GM12878 (cell line): ENCODE results near the gene PTPN22. TPM values are rescaled to one million over a fixed set of nuclear protein-coding genes. Genes with fewer than 3 reads are reported as not detected.

Source experiments
- ATAC-seq: fragments of 200-7000 bp; cut with Tn5 transposase; 3 replicates; pipeline ENCODE4 v1.9.1; 2020; ENCODE audit warnings: mild to moderate bottlenecking, moderate library complexity
- BruUV-seq: library from RNA; stranded (reverse); fragments of 400-500 nt; replicated peaks from 2 replicates; lab custom pipeline; 2021; lab: Mats Ljungman, UMichigan
- CTCF ChIA-PET: fragments of 300-600 bp; sonication (Branson Sonifier 250); formaldehyde crosslinking; extraction: SDS; loops from one replicate; lab custom pipeline; 2021; ENCODE audit warnings: inconsistent platforms; lab: Yijun Ruan, JAX
- POLR2A ChIA-PET: fragments of 350-600 bp; formaldehyde crosslinking; extraction: SDS; loops from one replicate; lab custom pipeline; 2021; ENCODE audit warnings: inconsistent platforms; lab: Charles Lee
- RAD21 ChIA-PET: fragments of 300-600 bp; sonication (Branson Sonifier 250); formaldehyde crosslinking; loops from one replicate; lab custom pipeline; 2023; ENCODE audit warnings: antibody characterized with exemption; ENCODE audit not compliant: unreplicated experiment; lab: Charles Lee
- SMC1A ChIA-PET: fragments of 300-600 bp; sonication (Branson Sonifier 250); formaldehyde crosslinking; loops from one replicate; lab custom pipeline; 2023; ENCODE audit not compliant: unreplicated experiment, uncharacterized antibody; lab: Charles Lee
- DNase-seq: peaks from one replicate; pipeline ENCODE4 v3.0.0-alpha.2; 2011; ENCODE audit warnings: low read depth, low spot score
- FAIRE-seq: peaks from 3 replicates; lab custom pipeline; 2011; peaks lifted over from hg19 to GRCh38; lab: Jason Lieb, UNC
- H2AFZ ChIP-seq: 2 replicates; pipeline ENCODE4 v1.6.0; 2011; ENCODE audit warnings: low read depth, low read length, control low read depth; ENCODE audit not compliant: control insufficient read depth
- H3K27ac ChIP-seq: 2 replicates; pipeline ENCODE4 v1.5.1; 2011; ENCODE audit warnings: control low read depth; ENCODE audit not compliant: control insufficient read depth, insufficient read depth
- H3K27me3 ChIP-seq, 2 experiments: replicated peaks in 1 of 2; 2 replicates each; pipeline versions ENCODE4 v1.6.0 to v1.6.1; 2011; ENCODE audit warnings: low read length in 1 of 2; ENCODE audit not compliant: control insufficient read depth in 2 of 2, insufficient read depth in 2 of 2
- H3K36me3 ChIP-seq, 2 experiments: 2 replicates each; pipeline ENCODE4 v1.5.1; 2011; ENCODE audit warnings: low read length in 1 of 2; ENCODE audit not compliant: control insufficient read depth in 2 of 2, insufficient read depth in 2 of 2
- H3K4me1 ChIP-seq: 2 replicates; pipeline ENCODE4 v1.6.1; 2011; ENCODE audit warnings: mild to moderate bottlenecking, low read length, moderate library complexity, mixed read lengths; ENCODE audit not compliant: control insufficient read depth, insufficient read depth
- H3K4me2 ChIP-seq: 2 replicates; pipeline ENCODE4 v1.6.0; 2011; ENCODE audit warnings: control low read depth; ENCODE audit not compliant: control insufficient read depth, insufficient read depth
- H3K4me3 ChIP-seq: fragments of 200-600 bp; sonication (generic); 2 replicates; pipeline ENCODE4 v1.5.1; 2016
- H3K79me2 ChIP-seq: 2 replicates; pipeline ENCODE4 v1.6.0; 2011; ENCODE audit warnings: low read length; ENCODE audit not compliant: control insufficient read depth, insufficient read depth
- H3K9ac ChIP-seq: 2 replicates; pipeline ENCODE4 v1.8.0; 2011; ENCODE audit warnings: low read length, control low read depth, mixed read lengths; ENCODE audit not compliant: control insufficient read depth, insufficient read depth
- H3K9me3 ChIP-seq: replicated peaks from 3 replicates; pipeline ENCODE4 v1.5.1; 2011; ENCODE audit warnings: mild to moderate bottlenecking, low read length; ENCODE audit not compliant: control insufficient read depth, insufficient read depth
- H4K20me1 ChIP-seq: 2 replicates; pipeline ENCODE4 v1.6.0; 2011; ENCODE audit not compliant: control insufficient read depth, insufficient read depth
- ASH2L ChIP-seq: fragments of 300-600, 200-600 bp; sonication (generic); IDR thresholded peaks from 2 replicates; pipeline ENCODE4 v1.6.1; 2017; ENCODE audit warnings: low read depth, mild to moderate bottlenecking, borderline replicate concordance
- ATF7 ChIP-seq: fragments of 450-650 bp; IDR thresholded peaks from 2 replicates; pipeline ENCODE4 v1.6.1; 2016; ENCODE audit warnings: low read depth, mild to moderate bottlenecking
- CBX5 ChIP-seq: sonication (generic); IDR thresholded peaks from 2 replicates; pipeline ENCODE4 v1.6.1; 2016; ENCODE audit warnings: low read depth, moderate library complexity, mild to moderate bottlenecking, inconsistent platforms
- FOXK2 ChIP-seq: fragments of 450-650 bp; IDR thresholded peaks from 2 replicates; pipeline ENCODE4 v1.6.1; 2017; ENCODE audit warnings: mild to moderate bottlenecking, moderate library complexity
- IKZF2 ChIP-seq, 2 experiments: fragments of 450-650 bp; IDR thresholded peaks; 2 replicates each; pipeline ENCODE4 v1.6.1; 2017; ENCODE audit warnings: mild to moderate bottlenecking in 2 of 2, moderate library complexity in 2 of 2
- IRF4 ChIP-seq: IDR thresholded peaks from 2 replicates; pipeline ENCODE4 v1.6.1; 2011; ENCODE audit warnings: low read depth, low read length
- MEF2B ChIP-seq: fragments of 450-650 bp; IDR thresholded peaks from 2 replicates; pipeline ENCODE4 v1.6.1; 2018; ENCODE audit warnings: mild to moderate bottlenecking, moderate library complexity; ENCODE audit not compliant: partially characterized antibody, poor library complexity, severe bottlenecking
- POLR2AphosphoS5 ChIP-seq: IDR thresholded peaks from 2 replicates; pipeline ENCODE4 v1.6.1; 2011; ENCODE audit warnings: mild to moderate bottlenecking, low read length, inconsistent platforms
- RBBP5 ChIP-seq: fragments of 200-600 bp; sonication (generic); conservative IDR thresholded peaks from 2 replicates; pipeline ENCODE4 v1.6.1; 2016
- SMAD1 ChIP-seq: fragments of 450-650 bp; IDR thresholded peaks from 2 replicates; pipeline ENCODE4 v1.6.1; 2018; ENCODE audit warnings: mild to moderate bottlenecking, low read depth; ENCODE audit not compliant: partially characterized antibody
- SMC3 ChIP-seq: IDR thresholded peaks from 2 replicates; pipeline ENCODE4 v1.6.1; 2011; ENCODE audit warnings: low read length, improper control_type of control experiment, borderline replicate concordance
- WGBS: methylation state at CpG from one replicate; pipeline ENCODE4 v1.1.6; 2016; ENCODE audit warnings: low lambda C conversion rate; ENCODE audit not compliant: insufficient replicate concordance, insufficient coverage; ENCODE audit errors: missing lambda C conversion rate; 5-methylcytosine and 5-hydroxymethylcytosine counted together
- in situ Hi-C: fragments of 300-500 bp; cut with MboI; formaldehyde crosslinking; loops from 9 replicates; pipeline ENCODE4 v1.14.3; 2018; ENCODE audit warnings: mixed read lengths
- intact Hi-C: fragments of 100-400 bp; cut with micrococcal nuclease; formaldehyde crosslinking; loops from one replicate; pipeline ENCODE4 v1.14.2; 2022; ENCODE audit not compliant: unreplicated experiment
- polyA plus RNA-seq, 11 experiments: library from polyadenylated mRNA; depleted of rRNA in 4 of 11; unstranded in 6 of 11; stranded (reverse) in 5 of 11; fragments of >200 nt; fragmentation: Nextera tagmentation in 4 of 11; fragmentation: Illumina TruSeq in 1 of 11; extraction: Ambion mirVana in 4 of 11; extraction: Trizol in 1 of 11; gene quantifications; 1 replicate in 1 of 11; 2 replicates in 10 of 11; pipeline versions ENCODE4 v1.2.1 to v1.2.3, GENCODE V29; 2011 to 2016; ENCODE audit warnings: inconsistent platforms in 2 of 11, missing spikeins in 2 of 11, low read depth in 1 of 11
- total RNA-seq, 4 experiments: library from RNA; depleted of rRNA in 3 of 4; stranded (reverse); fragments of >200 nt in 3 of 4; fragmentation: Illumina TruSeq in 1 of 4; extraction: Trizol in 1 of 4; gene quantifications; 2 replicates each; pipeline versions ENCODE4 v1.2.1 to v1.2.3, GENCODE V29; 2013 to 2021
- TF ChIP-seq, protein P1 (sequence below): fragments of 450-650 bp; formaldehyde crosslinking; IDR thresholded peaks from 2 replicates; pipeline ENCODE4 v1.4.0; 2022; ENCODE audit warnings: mild to moderate bottlenecking, moderate library complexity
- TF ChIP-seq, protein P2 (sequence below): fragments of 450-650 bp; IDR thresholded peaks from 2 replicates; pipeline ENCODE4 v1.6.1; 2016; ENCODE audit warnings: mild to moderate bottlenecking
- TF ChIP-seq, protein P3 (sequence below): fragments of 450-650 bp; IDR thresholded peaks from 2 replicates; pipeline ENCODE4 v1.6.1; 2014; ENCODE audit warnings: mild to moderate bottlenecking

Gene PTPN22
- total and polyA plus RNA-seq, 10 of the 15 experiments (the other 5 are each of a cell fraction or from before 2014, with no cell fraction given), result 22.8 to 65.1 (median 44.9) TPM

DNA sequence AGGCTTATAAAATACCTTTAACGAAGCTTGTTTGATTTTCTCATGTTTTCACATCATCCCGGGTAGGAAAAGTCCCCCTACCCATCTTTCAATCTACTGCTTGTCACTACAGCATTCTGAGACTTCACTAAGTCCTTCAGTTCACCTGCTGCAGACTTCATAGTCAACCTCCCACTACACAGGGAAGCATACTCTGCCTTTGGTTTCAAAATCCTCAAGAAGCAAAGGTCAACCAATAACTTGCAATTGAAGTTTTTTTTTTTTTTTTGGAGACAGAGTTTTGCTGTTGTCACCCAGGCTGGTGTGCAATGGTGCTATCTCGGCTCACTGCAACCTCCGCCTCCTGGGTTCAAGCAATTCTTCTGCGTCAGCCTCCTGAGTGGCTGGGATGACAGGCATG is 4.7 kb upstream of the PTPN22 start (continued):
- no peak for TF ChIP-seq FOXK2

DNA sequence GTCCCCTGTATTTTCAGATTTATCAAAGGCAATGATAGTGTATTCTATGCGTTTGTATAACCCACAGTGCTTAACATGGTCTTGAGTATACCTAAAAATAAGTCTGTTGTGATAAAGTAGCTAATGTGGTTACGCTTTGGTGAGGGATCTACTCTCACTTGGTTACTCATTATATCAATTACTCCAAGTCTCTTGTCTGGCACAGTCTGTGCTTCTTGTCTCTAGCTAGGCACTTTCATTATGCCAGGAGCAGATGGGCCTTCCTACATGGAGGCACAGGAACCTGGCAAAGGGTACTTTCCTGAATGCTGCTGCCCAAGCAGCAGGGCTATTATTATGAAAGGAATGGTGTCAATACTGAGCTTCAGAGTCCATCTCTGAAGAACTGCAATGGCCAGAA is 4.2 kb upstream of the PTPN22 start:
- ChIA-PET RAD21 (interaction anchor here (1.0 to 9.7 kb wide), 11 partner anchors 9 to 122 kb away, joined by 3 to 189 read pairs (median 5); partner anchors contain the start of genes AP4B1, DCLRE1B and HIPK1), POLR2A (interaction anchor here (0.7 to 10.4 kb wide), 9 partner anchors 9 to 71 kb away, joined by 3 to 111 read pairs (median 3); partner anchors contain the start of gene AP4B1), CTCF (interaction anchor here (0.9 to 3.5 kb wide), 9 partner anchors 10 to 82 kb away, joined by 3 to 38 read pairs (median 6); partner anchors contain the start of genes AP4B1, DCLRE1B and HIPK1), SMC1A (interaction anchor here (1.0 to 15.2 kb wide), 12 partner anchors 10 to 91 kb away, joined by 3 to 396 read pairs (median 4); partner anchors contain the start of genes AP4B1, DCLRE1B and HIPK1)
- Histone ChIP-seq H4K20me1 (no peaks in the 10 kb centered on the region), H3K36me3 (no peaks in the 10 kb centered on the region), H3K4me2 (no peak overlapping the region), H3K27me3 (no peaks in the 10 kb centered on the region), H3K4me1 (peaks cover 56% of the 10 kb centered on the region), H3K9ac (no peak overlapping the region), H3K27ac (no peak overlapping the region), H3K4me3 (no peak overlapping the region), H3K79me2 (peaks cover 9% of the 10 kb centered on the region), H3K9me3 (no peaks in the 10 kb centered on the region), H2AFZ (no peak overlapping the region)
- peak; percentile 58 for ATAC-seq
- intact Hi-C loops, result no loop called here
- BruUV-seq, result no TSS peak
- WGBS, result 94% methylated on average over 2 of the region's 2 CpGs
- DNase-seq, result peak; percentile 34
- FAIRE-seq, result no peak
- in situ Hi-C loops, result no loop called here
- TF ChIP-seq RBBP5 (no peak), ASH2L (no peak), POLR2AphosphoS5 (no peak), ATF7 (peak; percentile 44; the same call in 1 of the 2 replicates), SMC3 (no peak), IRF4 (no peak), CBX5 (no peak), MEF2B (peak; percentile 73), IKZF2 (IDR thresholded peaks at IDR 0.05) (peak; percentile 50 to 69; a peak in 2 of 4 replicates), SMAD1 (no peak)
- TF ChIP-seq, protein P1, sequence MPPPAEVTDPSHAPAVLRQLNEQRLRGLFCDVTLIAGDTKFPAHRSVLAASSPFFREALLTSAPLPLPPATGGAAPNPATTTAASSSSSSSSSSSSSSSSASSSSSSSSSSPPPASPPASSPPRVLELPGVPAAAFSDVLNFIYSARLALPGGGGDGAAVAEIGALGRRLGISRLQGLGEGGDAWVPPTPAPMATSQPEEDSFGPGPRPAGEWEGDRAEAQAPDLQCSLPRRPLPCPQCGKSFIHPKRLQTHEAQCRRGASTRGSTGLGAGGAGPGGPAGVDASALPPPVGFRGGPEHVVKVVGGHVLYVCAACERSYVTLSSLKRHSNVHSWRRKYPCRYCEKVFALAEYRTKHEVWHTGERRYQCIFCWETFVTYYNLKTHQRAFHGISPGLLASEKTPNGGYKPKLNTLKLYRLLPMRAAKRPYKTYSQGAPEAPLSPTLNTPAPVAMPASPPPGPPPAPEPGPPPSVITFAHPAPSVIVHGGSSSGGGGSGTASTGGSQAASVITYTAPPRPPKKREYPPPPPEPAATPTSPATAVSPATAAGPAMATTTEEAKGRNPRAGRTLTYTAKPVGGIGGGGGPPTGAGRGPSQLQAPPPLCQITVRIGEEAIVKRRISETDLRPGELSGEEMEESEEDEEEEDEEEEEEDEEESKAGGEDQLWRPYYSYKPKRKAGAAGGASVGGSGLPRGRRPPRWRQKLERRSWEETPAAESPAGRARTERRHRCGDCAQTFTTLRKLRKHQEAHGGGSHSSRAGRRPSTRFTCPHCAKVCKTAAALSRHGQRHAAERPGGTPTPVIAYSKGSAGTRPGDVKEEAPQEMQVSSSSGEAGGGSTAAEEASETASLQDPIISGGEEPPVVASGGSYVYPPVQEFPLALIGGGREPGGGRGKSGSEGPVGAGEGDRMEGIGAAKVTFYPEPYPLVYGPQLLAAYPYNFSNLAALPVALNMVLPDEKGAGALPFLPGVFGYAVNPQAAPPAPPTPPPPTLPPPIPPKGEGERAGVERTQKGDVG, result no peak
- TF ChIP-seq, protein P2, sequence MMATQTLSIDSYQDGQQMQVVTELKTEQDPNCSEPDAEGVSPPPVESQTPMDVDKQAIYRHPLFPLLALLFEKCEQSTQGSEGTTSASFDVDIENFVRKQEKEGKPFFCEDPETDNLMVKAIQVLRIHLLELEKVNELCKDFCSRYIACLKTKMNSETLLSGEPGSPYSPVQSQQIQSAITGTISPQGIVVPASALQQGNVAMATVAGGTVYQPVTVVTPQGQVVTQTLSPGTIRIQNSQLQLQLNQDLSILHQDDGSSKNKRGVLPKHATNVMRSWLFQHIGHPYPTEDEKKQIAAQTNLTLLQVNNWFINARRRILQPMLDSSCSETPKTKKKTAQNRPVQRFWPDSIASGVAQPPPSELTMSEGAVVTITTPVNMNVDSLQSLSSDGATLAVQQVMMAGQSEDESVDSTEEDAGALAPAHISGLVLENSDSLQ, result no peak
- TF ChIP-seq, protein P3, sequence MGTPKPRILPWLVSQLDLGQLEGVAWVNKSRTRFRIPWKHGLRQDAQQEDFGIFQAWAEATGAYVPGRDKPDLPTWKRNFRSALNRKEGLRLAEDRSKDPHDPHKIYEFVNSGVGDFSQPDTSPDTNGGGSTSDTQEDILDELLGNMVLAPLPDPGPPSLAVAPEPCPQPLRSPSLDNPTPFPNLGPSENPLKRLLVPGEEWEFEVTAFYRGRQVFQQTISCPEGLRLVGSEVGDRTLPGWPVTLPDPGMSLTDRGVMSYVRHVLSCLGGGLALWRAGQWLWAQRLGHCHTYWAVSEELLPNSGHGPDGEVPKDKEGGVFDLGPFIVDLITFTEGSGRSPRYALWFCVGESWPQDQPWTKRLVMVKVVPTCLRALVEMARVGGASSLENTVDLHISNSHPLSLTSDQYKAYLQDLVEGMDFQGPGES, result no peak
